Fibroblast of lung (primary cell): ENCODE results near the gene HSD17B12.

Source experiments
- EZH2 ChIP-seq: IDR thresholded peaks from 2 replicates; pipeline ENCODE4 v1.5.1; 2012; ENCODE audit warnings: low read length, control low read depth, mild to moderate bottlenecking; ENCODE audit errors: missing control alignments
- TF ChIP-seq, protein P1 (sequence below), 2 donors: IDR thresholded peaks in 1 of 2; conservative IDR thresholded peaks in 1 of 2; 1 replicate in 1 of 2; 2 replicates in 1 of 2; pipeline ENCODE4 v1.5.1; 2011 to 2012; ENCODE audit warnings: low read length in 2 of 2, control low read depth in 1 of 2, inconsistent platforms in 1 of 2, low read depth in 1 of 2, mild to moderate bottlenecking in 1 of 2

DNA sequence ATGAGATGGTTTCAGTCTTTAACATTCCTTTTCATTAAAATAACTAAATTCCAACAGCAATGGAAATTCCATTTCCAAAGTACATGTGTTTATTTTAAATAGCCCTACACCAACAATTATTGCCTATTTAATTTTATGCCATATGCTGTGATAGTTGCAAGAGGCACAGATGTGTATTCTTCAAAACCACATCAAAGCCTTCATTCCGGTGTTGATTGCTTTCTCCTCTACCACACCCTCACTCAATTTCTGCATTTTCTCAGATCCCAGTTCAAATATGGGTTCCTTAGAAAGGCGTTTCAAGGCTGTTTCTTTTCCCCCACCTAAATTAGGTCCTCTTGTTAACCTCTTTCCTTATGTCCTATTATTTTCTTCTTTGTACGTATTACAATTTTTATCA lies 6.0 kb upstream of the HSD17B12 start:
- TF ChIP-seq EZH2, result no peak
- TF ChIP-seq, protein P1, sequence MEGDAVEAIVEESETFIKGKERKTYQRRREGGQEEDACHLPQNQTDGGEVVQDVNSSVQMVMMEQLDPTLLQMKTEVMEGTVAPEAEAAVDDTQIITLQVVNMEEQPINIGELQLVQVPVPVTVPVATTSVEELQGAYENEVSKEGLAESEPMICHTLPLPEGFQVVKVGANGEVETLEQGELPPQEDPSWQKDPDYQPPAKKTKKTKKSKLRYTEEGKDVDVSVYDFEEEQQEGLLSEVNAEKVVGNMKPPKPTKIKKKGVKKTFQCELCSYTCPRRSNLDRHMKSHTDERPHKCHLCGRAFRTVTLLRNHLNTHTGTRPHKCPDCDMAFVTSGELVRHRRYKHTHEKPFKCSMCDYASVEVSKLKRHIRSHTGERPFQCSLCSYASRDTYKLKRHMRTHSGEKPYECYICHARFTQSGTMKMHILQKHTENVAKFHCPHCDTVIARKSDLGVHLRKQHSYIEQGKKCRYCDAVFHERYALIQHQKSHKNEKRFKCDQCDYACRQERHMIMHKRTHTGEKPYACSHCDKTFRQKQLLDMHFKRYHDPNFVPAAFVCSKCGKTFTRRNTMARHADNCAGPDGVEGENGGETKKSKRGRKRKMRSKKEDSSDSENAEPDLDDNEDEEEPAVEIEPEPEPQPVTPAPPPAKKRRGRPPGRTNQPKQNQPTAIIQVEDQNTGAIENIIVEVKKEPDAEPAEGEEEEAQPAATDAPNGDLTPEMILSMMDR (conservative IDR thresholded peaks at IDR 0.05 in 1 of 2, IDR thresholded peaks at IDR 0.05 in 1 of 2; ENCODE audit: low read depth in 1 of 2, low read length in 2 of 2), result no peak
